CD4-positive, alpha-beta T cell treated with Interleukin-4 for 1 hour (primary cell): ENCODE measurements around the gene PABPN1.

ENCODE experiments used
- DNase-seq, 2 donors: peaks; one replicate each; pipeline ENCODE4 v3.0.0-alpha.2; 2020 to 2022

PABPN1 gene

DNA sequence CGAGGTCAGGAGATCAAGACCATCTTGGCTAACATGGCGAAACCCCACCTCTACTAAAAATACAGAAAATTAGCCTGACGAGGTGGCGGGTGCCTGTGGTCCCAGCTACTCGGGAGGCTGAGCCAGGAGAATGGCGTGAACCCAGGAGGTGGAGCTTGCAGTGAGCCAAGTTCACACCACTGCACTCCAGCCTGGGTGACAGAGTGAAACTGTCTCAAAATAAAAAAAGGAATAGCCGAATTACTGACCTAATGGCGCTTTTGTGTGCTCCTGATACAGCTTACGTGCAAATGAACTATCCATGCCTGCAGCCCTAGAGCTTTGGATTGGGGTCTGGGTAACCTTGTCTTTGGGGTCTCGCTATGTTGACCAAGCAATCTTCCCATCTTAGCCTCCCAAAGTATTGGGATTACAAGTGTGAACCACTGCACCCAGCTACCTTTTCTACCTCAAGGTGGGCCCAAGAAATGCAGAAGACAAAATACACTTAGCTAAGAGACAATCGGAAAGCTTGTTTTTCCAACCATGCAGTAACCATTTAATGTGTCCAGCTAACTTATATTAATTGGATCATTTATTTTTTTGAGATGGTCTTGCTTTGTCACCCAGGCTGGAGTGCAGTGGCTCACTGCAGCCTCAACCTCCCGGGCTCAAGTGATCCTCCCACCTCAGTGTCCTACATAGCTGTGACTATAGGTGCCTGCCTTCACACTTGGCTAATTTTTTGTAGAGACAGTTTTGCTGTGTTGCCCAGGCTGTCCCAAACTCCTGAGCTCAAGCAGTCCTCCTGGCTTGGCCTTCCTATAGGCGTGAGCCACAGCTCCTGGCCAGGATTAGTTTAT is 5.5 kb downstream of the PABPN1 start:
- DNase-seq: no peak

DNA sequence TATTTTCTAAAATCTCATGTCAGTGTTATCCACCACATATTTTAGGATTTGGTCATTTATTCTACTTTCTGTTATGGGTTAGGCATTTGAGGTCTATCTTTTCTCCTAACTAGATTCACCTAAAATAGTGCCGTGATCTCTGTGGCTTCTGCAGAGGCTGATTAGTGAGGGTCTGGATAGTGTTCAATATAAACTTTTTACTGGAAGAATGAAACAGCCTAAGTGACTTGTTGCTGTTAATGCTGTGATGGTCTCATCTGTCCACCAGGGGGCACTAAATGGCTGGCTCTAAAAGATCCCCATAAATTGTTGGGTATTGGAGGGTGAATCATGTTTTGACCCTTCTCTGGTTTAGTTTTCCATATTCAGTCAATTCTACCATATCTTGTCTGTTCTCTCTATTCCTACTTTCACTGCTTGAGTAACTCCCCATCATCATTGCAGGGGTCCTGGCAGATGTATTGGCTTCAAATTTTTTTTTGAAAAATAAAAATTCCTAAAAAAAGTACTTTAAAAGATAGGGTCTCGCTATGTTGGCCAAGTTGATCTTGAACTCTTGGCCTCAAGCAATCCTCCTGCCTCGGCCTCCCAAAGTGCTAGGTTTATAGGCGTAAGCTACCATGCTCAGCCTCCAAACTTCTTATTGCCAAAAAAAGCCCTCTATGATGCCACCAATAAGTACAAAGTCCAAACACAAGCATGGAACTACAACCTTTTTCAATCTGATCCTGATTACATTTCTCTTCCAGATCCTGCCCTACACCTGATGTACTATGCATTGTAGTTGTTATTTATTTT is 6.9 kb downstream of the PABPN1 start:
- peak; percentile 71 to 74 for DNase-seq

DNA sequence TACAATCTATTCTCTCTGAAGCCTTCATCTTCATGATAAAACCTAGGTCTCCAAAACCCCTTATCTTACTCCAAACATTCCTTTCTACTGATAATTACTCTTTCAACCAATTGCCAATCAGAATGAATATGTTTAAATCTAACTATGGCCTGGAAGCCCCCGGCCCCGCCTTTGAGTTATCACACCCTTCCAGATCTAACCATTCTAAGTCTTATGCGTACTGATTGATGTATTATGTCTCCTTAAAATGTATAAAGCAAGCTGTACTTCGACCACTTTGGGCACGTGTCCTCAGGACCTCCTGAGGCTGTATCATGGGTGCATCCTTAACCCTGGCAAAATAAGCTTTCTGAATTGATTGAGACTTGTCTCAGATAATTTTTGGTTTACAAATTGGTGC is 14.4 kb downstream of the PABPN1 start:
- DNase-seq: no peak

DNA sequence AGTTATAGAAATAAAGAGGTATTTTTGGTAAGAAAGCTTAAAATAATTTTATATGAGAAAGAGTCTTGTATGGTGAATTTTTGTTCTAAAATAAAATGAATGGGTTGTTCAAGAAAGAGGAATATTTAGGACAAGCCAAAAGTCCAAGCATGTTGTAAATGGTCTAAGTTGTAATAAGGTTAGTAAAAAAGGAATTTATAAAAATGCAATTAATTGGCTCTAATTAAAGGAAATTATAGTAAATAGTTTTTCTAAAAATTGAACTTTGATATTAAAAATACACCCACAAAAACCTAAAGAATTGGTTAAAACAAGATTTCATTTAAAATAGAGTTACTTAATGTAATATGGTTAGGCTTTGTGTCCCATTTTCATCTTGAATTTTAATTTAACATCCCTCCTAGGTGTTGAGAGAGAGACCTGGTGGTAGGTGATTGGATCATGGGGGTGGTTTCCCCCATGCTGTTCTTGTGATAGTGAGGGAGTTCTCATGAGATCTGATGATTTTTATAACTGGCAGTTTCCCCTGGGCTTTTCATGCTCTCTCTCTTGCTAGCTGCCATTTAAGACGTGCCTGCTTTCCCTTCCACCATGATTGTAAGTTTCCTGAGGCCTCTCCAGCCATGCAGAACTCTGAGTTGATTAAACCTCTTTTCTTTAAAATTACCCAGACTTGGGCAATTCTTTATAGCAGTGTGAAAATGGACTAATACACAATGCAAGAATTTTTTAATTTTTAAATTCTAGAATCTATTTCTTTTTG is 18.4 kb downstream of the PABPN1 start:
- no peak for DNase-seq

GRCh38 chr14:23344481-23344880 is 23.2 kb downstream of the PABPN1 start:
- no peak for DNase-seq

DNA sequence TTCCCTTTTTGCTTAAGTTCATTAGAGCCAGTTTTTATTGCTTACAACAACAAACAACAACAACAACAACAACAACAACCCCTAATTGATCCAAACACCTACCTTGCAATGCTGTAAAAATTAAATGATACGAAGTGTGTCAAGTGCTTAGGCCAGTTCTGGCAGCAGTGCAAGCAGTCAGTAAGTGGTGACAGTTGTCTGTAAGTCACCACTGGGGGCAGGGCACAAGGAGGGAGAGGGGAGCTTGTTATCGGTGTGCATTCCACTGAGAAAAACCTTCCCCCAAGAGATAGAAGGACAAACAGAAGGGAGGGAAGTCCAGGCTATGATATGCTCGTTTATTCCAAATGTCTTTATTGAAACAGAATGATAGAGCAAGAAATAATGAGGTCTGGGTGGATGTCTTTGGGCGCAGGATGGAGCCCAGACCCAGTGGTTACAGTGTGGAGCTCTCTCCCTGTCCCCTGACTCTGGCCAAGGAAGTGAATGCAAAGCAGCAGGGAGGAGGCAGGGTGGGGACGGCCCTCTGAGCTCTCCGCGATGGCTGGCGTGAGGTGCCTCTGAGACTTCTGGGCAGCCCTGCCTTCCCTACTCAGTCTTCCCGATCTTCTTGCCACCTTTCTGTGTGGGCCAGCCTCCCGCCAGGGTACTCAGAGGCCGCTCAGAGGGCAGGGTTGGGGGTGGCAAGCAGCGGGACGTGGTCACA is 24.9 kb downstream of the PABPN1 start:
- DNase-seq: no peak

DNA sequence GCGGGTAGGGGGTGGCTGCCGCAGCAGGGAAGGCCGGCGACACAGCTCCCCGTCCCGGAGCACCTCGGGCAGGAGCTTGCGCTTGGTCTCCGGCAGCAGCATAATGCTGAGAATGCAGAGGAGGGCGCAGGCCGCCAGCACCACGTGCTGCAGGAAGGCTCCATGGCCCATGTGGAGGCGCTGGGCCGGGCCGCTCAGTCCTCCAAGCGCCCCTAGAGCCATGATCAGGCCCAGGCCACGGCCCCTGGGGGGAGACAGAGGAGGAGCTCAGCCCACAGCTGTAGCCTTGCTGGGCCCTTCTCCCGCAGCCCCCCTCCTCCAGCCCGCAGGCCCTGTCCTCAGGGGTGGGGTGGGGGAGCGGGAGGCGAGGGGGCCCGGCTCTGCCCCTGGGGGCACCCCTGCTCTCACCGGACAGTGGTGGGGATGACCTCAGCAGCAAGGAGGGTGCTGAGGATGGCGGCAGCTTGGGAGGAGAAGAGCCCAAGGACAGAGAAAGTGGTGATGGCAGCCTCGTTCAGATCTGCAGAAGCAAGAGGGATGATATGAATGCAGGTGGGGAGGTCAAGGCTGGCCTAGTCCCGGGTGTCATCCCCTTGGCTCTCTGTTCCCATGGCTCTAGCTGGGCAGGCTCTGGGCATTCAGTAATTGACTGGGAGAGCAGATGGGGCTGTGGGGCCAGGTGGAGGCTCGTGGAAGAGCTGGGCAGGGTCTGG is 25.6 kb downstream of the PABPN1 start:
- no peak for DNase-seq

- no peak for DNase-seq
Observed at GRCh38 chr14:23347406-23348296, 26.4 kb downstream of the PABPN1 start.

GRCh38 chr14:23348297-23348655 is 27.0 kb downstream of the PABPN1 start:
- no peak for DNase-seq

DNA sequence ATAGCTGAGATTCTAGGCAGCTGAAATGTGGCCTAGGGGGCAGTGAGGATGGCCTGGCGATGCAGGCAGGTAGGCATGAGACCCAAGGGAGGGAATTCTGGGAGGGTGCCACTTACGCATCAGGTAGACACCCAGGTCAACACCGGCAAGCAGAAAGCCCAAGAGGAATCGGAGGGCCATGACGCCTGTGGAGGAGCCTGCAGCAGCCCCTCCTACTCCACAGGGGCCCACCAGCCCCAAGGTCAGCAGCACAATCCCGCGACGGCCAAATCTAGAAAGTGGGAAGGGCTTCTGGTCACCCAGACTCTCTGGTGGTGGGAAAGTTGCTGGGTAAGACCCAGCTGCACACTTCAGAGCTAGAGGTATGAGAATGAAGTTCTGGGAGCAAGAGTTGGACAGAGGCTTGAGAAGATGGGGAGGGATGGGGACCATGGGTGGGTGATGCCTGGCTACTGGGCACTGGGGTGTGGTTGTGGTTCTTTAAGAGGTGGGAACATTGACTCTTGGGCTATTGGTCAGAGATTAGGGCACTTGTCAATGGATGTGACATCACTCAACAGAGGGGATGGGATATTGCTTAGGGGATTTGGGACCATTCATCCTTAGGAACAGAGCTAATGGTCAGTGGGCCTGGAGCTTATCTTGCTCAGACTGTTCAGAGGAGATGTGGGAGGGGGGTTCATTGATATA is 28.0 kb downstream of the PABPN1 start:
- DNase-seq: no peak

DNA sequence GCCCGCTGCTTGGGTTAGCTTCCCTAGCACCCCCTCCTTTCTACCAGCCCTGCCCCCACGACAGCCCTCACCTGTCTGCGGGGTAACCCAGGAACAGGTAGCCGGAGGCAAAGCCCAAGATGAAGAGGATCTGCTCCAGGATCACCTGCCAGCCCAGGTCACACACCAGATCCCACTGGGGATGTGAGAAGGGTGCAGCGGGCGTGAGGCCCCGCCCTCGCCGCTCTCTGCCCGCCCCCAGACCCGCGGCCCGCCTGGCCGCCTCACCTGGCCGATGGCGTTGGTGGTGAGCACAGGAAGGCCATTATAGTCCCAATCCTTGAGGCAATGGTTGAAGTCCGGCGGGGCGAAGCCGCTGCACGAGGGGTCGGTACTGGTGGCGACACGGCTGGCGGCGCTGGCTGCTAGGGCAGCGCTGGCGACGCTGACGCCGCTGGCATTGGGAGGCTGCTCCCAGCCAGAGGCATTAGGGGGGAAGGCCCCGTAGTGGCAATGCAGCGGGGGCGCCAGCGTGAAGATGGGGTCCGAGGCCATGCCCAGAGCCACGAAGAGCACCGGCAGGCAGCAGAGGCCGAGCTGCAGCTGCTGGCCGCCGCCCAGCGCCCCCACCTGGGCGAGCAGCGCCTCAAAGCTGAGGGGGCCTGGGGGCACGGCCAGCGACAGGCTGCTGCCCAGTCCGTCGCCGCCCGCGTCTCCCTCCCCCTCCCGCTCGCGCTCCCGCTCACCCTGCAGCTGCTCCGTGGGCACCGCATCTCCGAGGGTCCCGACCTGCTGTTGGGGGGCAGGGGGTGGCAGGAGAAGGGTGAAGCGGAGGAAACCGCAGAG is 30.6 kb downstream of the PABPN1 start:
- no peak for DNase-seq

GRCh38 chr14:23352506-23353432 is 31.5 kb downstream of the PABPN1 start, which contains the start of gene SLC22A17:
Gene SLC22A17 (minus strand): TSS chr14:23352887.
- peak; percentile 62 to 75 for DNase-seq

DNA sequence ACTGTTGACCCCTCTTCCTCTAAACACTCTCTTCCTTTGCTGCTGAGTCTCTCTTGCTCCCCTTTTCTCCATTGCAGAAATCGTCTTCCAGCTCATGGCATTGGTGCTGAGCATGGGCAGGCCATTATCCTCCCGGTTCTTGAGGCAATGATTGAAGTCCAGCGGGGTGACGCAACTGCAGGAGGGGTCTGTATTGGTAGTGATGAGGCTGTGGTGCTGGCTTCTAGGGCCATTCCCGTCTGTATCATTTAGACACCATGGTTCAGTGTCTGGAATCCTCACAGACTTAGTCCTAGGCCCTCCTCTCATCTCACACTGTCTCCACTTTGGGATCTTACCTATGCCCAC is 32.1 kb downstream of the PABPN1 start:
- DNase-seq: no peak

DNA sequence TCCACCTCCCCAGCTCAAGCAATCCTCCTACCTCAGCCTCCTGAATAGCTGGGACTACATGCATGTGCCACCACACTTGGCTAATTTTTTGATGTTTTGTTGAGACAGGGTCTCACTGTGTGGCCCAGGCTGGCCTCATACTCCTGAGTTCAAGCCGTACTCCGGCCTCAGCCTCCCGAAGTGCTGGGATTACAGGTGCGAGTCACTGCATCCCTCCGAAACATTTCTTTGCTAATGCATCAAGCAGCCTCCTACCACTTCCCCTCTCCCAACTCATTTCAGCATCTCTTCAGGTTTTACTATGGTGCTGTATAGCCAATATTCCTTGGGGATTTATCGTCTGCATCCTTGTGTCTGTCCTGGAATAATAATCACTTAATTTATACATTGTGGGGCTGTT is 33.7 kb downstream of the PABPN1 start:
- no peak for DNase-seq

DNA sequence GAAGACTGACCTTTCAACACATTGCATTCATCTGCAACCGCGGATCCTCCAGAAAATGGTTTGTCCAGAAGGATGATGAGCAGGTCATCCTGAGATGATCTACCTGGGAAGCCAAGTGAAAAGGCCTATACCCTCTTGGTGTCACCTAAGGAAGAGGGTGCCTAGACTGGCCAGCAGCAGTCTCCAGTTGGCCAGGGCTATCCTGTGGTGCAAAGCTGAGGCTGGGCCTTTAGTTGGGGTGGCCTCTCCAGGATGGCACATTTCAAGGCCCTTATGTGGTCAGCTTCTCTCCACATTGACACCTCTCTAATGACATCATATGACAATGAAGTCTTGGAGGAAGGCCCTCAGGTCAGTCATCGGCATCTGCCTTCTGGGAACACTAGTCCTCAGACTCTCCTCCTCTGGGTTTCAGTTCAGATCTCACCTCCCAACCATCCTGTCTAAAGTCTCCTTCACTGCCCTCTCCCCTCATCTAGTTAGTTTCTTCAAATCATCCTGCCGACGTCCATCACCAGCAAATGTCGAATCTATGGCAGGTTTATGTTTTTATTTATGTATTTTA is 34.7 kb downstream of the PABPN1 start:
- DNase-seq: no peak

DNA sequence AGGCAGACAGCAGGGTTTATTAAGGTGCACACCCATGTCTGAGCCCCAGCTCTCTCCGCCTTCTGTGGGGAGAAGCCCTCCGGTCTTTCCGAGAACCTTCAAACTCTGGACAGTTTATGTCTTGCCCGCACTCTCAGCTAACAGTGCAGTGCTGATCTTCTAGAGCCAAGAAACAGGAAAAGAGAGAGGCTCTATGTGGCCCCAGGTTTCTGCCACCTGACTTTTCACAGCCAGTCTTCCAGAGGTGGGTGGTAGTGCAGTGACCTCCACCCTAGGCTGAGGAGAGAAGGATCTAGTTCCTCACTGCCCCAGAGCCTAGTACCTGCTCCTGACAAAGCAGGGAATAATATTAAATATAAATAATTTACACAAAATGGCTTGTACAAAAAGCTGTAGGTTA is 35.4 kb downstream of the PABPN1 start:
- no peak for DNase-seq

GRCh38 chr14:23357261-23357660 is 36.0 kb downstream of the PABPN1 start:
- no peak for DNase-seq

- no peak for DNase-seq
Observed at GRCh38 chr14:23358042-23358441, 36.8 kb downstream of the PABPN1 start.
